Measurements from ENCODE around the gene NOL3.
"Not testable (repeated sequence)": the region's sequence is repeated elsewhere in the genome, so short reads cannot be mapped to it uniquely, and the experiment has no call there.

NOL3 gene

DNA sequence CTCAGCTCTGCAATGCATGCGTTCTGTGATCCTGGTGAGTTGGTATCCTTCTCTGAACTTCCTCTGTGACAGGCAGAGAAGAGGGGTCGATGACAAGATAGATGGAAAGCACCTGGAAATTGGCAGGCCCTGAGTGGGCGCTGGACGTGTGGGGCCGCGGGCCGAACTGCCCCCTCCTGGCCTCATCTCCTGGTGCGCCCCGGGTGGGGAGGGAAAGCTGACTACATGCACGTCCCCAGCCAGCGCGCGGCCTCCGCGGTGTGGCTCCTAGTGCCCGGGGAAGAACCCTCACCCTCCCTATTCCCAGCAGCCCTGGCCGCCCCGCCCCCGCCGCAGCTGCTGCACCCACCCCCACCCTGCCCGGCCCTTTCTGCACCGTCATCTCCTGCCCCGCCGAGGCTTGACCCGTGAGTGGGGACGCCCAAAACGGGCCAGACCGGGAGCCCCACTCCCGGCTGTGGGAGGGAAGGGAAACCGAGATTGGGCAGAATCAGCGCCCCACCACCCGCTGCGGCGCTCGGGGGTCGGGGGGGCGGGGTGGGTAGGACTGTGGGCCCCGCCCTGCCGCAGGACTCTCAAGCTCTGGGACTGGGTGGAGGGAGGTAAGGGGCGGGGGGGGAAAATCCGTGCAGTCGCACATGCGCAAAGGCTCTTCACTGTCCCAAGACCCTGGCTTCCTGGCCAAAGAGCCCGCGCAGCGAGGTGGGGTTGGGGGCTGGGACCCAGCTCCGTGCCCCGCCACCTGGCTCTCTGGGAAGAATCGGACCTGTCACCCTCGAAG lies at the start of gene NOL3:
TSS of gene NOL3 (plus strand) at position 371 of the 781 bp plus-strand sequence.
- DNase-seq (ENCODE audit: low spot score) = peak; percentile 87

DNA sequence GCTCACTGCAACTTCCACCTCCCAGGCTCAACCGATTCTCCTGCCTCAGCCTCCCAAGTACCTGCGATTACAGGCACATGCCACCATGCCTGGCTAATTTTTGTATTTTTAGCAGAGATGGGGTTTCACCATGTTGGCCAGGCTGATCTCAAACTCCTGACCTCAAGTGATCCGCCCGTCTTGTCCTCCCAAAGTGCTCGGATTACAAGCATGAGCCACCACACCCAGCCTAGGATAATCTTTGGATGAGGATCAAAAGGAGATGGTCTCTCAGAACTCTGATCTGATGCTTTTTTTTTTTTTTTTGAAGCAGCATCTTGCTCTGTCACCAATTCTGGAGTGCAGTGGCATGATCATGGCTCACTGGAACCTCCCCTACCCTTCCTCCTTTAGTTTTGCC lies 47.5 kb upstream of the NOL3 start:
- DNase-seq (ENCODE audit: low spot score) = not testable (repeated sequence)

DNA sequence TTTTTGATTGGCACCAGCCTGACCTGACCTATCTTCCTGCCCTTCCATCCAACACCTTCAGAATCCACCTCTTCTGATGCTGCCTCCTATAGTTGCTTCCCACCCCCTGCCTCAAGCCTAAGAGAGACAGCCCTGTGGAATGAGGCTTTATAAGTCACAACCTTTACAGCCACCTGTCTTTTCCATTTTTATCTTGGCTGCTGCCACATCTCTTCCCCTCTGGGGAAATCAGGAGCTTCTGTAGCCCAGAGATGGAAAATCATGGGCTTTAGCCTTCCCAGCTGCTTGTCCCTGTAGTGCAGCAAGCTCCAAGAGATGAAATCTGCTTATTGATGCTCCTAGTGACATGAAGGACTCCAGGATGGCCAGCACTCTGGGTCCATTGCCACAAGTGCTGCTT lies 41.9 kb upstream of the NOL3 start:
- no peak for DNase-seq (ENCODE audit: low spot score)

DNA sequence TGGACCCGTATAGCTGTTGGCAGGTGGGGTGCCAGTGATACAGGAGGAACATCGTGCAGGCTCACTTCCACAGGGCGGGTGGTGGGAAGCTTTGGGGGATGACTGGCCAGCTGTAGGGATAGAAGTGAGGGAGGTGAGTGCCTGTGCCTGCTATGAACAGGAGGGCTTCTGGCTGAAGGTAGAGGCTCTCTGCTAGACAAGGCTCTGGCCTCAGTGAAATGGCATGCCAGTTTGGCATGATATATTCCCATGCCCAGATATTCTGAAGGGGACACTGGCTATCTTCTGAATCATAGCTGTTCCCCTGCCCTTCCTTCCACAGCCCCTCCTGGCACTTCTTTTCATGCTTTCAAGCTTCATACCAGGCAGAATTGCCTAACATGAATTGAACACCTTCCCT lies 41.5 kb upstream of the NOL3 start:
- DNase-seq (ENCODE audit: low spot score) = no peak

DNA sequence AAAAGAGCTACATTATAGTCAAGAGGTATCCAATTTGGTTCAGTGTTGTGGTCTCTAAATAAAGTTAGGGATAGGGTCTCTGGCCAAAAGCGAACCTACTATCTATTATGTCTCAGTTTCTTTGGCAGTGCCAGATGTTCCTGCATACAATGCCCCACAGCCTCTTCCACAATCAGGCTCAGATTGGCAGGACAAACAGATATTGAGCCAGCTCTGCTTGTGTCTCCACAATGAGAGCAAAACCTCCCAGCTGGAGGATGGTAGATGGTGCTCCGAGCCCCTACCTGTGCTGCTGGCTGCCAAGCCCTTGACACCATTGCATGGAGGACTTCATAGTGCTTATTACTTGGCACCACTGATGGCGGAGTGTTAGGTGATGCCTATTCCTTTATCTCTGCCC lies 40.9 kb upstream of the NOL3 start:
- DNase-seq (ENCODE audit: low spot score) = no peak

DNA sequence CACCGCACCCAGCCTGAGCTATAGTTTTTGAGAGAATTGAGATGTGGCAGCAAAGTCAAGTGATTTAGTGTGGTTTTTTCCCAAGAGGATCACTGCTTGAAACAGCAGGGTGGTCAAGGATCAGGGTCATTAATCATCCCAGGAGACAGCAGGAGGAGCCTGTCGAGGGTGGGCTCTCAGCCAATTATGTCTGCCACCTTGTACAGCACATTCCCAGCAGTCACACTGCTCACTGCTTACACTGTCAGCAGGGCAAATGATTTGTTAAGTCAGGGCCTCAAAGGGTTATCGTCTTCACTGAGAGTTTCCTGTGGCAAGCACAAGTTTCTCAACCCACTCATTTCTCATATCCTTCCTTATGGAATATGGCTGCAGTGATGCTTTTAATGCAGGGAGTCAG lies 32.7 kb upstream of the NOL3 start:
- DNase-seq (ENCODE audit: low spot score) = peak; percentile 72

DNA sequence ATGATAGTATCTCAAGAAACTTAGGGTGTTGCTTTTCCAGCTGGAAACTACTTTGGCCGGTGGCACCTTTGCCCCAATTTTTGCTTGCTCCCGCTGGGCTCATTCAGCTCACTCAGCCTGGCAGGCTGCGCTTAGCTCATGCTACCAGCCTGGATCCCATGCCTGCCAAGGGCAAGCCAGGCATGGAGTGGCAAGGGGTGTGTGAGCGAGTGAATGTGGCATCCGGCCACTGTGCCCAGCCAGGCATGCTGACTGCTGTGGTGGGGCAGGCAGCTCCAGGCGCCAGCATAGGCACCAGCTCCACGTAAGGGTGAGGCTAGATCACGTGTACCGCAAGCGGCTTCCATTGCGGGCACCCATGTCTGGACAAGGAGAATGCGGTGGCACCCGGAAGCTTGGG lies 28.9 kb upstream of the NOL3 start:
- no peak for DNase-seq (ENCODE audit: low spot score)

DNA sequence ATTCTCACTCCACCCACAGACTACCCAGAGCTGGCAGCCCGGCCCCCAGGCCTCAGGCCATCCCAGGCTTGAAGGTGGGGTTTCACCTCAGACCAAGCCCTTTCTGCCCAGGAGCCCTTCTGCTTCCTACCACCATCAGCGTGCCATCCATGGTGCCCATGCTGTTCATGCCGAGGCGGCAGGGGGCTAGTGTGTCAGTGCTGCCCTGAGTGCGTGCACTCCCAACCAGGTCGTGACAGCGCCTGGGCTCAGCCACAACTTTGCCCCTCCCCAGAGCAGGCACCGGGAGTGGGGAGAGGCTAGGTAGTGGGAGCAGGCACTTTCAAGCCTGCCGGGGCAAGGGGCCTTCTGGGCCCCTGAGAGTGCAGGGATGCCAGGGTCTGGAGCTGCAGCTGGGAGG lies 28.0 kb upstream of the NOL3 start:
- DNase-seq (ENCODE audit: low spot score) = no peak

DNA sequence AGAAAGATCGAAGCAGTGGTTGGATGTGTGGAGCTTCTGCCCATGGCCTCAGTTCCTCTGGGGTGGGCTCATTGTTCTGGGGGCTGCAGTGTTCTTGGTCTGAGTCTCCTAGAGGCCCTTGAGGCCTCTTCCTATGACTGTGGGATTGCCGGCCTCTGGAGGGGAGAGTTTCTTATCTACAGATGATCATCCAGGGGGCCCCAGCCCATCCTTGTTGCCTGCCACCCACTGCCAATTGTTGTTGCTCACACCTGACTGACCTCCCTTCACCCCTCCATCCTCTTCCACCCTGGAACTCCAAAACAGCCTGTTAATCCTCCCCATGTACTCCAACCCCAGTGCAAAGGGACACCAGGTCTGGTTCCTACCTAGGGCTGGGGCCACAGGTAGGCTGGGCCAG lies 25.4 kb upstream of the NOL3 start:
- DNase-seq (ENCODE audit: low spot score) = no peak

DNA sequence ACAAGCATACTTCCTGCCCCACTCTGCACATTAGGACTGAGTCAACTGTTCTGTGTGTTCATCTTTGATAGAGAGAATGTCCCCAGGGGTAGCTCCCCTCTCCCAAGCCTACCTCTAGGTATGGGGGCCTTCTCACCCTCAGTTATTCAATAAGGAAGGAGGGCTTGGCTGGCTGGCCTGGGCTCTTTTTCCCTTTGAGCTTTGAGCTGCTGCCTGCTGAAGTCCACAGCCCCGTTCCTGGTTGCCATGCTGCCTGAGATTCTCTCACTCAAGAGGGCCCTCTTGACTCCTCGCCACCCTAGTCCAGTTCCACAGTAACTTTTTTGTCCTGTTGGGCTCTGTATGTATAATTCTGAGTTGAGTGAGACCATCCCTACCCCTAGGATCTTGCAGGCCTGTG lies 24.6 kb upstream of the NOL3 start:
- no peak for DNase-seq (ENCODE audit: low spot score)

DNA sequence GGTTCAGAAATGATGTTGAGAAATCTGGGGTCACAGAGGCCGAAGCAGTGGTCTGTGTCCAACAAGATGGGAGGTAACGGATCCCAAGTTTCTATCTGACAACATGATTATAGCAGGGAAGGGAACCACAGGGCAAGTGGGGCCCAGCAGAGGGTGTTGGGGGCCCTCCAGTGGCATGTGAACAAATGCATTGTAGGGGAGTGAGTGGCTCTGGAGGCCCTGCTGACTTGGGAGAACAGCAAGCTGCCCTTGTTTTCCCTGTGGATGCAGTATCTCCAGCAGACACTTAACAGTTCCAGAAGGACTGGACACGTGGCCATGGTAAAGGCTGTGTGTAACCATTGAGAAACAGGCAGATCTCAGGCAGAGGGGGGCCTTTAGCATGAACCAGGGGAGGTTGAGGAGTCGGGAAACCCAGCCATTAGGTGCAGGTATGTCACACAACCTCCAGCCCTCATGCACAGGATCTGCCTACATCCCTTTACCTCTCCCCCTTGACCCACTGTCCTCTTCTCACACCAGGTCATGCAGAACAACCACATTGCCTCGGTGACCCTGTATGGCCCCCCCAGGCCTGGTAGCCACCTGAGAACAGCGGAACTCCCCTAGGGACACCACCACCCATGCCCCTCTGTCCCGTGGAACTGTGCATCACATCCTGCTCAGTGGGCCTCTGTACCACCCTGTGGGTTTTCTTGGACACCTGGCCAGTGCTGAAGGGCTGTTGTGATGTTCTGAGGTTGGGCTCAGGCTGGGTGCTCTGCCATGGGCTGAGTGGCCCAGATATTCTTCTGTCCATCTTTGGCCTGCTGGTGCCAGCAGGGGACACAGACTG lies 23.6 kb upstream of the NOL3 start:
- DNase-seq (ENCODE audit: low spot score) = no peak

DNA sequence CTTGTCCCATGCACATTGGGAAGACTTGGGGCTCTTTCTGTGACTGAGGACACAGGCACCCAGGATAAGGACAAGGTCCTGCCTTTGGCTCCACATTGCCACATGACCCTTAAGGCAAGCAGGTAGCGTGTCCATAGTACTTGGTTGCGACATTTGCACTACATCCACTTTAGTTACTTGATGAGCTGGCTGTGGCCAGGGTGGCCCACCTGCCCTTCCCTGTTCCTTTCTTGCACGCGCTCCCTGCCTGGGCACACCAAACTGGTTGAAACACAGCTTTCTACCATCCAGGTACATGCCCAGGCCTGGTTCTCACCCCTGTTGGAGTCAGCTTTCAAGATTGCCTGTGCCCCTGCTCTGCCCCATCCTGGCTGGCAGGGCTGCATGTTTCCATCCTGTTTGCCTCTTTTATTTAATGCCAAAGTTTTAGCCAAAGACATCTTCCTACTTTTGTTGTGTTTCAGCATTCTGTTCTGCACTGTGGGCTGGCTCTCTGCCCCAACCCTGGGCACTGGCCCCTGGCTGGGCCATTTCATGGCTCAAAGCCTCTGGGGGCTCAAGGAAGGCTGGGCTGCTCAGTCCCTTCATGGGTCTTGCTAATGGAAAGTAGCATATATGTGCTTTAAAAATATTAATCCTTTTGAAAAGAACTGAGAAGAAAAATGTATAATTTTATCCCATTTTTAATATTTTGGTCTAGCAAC lies 22.7 kb upstream of the NOL3 start:
- DNase-seq (ENCODE audit: low spot score) = no peak

DNA sequence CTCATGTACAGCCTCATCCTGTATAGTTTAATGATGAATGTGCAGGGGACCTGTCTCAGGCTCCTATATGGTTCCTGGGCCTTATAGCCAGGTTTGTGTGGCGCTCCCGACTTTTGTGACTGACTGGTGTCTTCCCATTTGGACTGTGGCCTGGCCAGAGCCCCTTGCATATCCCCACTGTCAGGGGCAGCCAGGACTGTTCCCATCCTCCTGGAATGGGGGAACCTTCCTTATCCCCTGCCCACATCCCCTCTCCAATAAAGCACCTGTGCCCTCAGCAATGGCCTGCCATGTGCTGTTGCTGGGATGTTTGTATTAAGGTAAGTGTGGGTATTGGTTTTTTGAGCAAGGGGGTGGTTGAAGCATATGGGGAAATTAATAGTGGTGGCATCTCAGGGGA lies 22.1 kb upstream of the NOL3 start:
- DNase-seq (ENCODE audit: low spot score) = no peak

DNA sequence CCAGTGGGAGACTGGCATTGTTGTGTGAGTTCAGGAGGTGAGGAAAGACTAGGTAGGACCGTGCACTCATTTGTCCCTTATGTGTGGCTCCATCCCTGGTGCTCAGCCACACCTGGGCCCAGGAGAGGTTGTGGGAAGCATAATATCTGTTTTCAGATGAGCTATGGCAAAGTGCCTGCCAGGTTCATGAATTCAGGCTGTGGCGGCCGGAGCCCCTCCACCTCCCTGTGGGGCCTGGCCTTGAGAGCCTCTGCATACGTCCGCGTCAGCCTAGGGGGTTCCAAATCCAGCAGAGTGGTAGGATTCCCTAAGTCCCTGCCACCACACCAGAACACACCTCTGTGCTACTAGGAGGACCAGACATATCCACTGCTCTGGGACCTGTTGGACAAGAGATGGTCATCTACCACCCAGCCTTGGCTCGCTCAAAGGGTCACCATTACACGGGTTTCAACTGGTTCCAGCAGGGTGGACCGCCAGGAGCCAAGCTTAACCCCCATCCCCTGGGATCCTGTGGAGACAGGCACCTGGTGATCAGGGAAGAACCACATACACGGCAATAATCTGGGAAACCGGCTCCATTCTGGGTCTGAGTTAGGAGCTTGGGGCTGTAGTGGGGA lies 21.6 kb upstream of the NOL3 start:
- DNase-seq (ENCODE audit: low spot score) = no peak

DNA sequence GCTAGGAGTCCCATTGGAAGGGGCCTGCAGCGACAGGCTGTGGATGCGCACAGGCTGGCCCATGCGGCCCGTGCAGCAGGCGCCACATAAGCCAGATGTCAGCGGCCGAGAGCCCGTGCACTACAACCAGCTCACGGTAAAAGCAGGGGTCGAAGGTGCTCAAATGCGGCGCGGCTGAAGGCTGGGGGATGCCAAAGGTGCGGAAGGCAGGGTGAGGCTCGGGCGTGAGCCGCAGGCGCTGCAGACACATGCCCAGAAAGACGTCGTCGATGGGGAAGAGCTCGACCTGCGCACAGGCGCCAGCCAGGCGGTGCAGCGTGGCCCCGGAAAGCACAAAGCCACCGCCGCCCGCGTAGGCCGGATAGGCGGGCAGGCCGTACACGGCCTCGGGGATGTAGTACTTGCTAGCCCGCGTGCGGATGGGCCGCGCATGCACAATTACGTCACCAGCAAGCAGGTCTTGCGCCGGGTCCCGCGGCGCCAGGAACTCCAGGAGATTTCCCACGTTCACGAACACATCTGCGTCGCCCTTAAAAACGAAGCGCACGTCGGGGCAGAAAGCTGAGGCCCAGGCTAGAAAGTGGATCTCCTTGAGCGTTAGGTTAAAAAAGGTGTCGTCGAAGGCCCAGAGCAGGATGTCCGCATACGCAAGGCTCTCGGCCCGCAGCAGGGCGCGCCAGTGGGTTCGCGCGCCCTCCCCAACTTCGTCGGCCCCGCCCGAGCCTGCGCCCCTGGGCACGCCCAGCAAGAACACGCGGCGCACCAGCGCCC lies 20.9 kb upstream of the NOL3 start:
- DNase-seq (ENCODE audit: low spot score) = no peak

DNA sequence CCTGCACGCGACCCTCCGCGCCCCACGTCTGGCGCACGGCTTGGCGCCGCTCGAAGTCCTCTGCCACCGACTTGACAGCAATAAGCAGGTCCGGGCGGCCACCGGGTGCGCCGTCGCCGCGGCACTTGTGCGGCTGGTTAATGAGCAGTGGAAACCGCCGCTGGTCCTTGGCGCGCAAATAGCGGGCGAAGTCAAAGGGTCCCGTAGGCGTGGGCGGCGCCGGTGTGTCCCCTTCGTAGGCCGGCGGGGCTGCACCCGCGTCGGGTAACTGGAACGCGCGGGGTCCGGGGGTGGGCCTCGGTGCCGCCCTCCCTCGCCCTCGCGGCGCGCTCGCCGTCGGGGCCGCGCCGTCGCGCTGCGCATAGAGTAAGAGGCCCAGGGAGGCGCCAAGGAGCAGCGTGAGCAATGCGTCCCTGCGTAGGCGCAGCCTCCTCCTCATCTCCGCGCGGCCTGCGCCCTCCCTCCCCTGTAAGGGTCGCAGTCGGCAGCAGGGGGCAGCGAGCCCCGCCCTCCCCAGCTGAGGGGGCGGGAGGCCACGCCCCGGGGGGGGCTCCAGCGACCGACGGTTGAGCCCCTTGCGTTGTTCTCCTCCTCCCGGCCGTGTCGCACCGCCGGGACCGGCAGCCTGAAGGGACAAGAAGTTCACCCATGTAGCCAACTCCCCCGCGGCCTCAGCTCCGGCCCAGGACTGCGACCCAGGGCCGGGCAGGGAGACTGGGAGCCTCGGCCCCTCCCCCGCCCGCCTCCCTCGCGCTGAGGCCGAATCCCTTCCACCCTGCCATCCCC lies 20.1 kb upstream of the NOL3 start:
- DNase-seq (ENCODE audit: low spot score) = peak; percentile 25

DNA sequence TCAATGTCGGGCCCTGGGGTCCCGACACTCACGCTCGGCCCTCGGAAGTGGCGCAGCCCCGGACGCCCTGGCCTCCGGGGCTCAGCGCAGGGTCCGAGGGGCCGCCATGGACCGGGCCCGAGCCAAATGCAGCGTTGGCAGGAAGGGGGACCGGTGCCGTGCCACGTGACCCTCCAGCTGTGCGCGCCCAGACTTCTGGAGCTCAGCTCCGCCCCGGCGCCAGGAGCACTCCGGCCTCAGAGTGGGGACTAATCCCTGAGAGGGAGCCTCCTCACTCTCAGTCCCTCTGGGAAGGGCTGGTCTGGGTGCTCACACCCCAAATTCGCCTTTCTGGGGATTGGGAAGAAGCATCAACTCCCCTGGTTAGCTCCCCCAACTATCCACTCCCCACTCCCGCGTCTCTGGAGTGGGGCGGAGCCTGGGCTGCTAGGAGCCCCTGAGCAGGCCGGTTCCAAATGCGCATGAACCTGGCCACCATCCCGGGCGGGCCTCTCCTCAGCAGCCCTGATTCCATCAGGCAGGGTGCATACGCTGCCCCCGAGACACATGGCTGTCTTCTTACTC lies 19.4 kb upstream of the NOL3 start, which contains the start of gene B3GNT9:
TSS of gene B3GNT9 (minus strand) at position 166 of the 564 bp plus-strand sequence. CDS start 513 bp downstream, outside the sequence.
- peak; percentile 41 for DNase-seq (ENCODE audit: low spot score)

DNA sequence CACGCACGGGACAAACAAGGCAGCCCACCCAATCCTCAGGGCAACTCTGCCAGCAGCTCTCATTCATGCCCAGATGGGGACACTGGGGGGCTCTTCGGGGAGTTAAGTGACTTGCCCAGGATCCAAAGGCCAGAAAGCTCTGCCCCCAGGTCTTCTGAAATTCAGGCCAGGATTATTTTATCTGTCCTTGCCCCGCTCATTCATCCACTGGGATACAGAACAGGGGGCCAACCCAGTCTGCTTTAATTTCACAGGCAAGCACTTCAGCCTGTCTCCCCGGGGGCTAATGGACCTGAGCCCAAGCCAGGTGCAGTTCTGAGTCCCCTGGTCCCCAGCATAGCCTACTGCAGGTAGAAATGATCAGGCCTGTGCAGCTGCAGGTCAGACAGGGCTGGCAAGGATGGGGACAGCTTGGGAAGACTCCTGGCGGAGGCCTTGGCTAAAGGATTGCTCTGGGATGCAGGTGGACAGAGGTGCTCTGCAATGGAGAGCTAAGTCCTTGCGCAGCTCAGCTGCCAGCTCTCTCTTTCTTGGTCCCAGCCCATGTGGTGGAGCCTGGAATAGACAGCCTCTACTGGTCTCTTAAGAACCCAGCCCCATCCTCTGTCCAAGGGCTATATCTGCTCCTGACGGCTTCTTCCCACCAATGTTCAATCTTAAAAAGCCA lies 18.8 kb upstream of the NOL3 start:
- no peak for DNase-seq (ENCODE audit: low spot score)

DNA sequence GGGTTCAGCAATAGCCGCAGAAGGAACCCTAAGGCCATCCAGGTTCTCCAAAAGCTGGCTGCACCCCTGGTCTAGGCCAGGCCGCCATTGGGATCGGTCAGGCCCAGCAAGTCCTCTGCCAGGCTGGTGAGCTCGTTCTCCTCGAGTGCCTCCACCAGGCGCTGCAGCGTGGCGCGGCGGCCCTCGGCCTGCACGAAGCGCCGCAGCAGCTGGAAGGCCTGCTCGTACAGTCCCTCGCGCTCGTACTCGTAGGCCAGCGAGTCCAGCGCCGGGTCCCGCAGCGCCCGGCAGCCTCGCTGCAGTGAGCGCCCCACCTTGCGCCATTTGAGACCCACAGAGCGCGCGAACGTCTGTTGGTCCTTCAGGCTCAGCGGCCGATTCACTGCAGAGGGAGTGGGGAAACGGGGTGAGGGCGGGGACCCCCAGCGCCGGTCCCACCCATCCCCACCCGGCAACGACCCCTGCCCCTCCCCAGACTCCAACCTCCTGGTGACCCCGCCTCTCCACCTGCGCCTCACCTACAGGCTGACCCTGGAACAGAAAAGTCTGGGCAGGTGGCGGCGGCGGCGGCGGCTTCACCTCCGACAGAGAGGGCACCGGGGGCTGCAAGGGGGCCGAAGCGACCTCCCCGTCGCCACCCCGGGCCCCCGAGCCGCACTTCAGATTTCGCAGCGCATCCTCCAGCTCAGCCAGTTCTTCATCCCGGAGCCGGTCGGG lies 15.6 kb upstream of the NOL3 start:
- DNase-seq (ENCODE audit: low spot score) = no peak
